ENCODE data around the gene COL5A3.

- no peak for TF ChIP-seq CSRNP3 (CRISPR knock-in tag; IDR thresholded peaks at IDR 0.05)
- TF ChIP-seq CSDC2 (CRISPR knock-in tag; IDR thresholded peaks at IDR 0.05), result no peak
- no peak for TF ChIP-seq PATZ1 (CRISPR knock-in tag; IDR thresholded peaks at IDR 0.05; ENCODE audit: borderline replicate concordance)
Observed at GRCh38 chr19:10049626-10050025, 39.3 kb upstream of the COL5A3 start.

Data from SK-N-SH treated with all-trans-retinoic acid at 6 μM for 48 hours (cell line).